Memory B cell (primary cell): ENCODE measurements around the gene CEBPZ.
A peak's percentile ranks its signal among the peaks of the same experiment; 100 is the strongest.
"Not testable (repeated sequence)": the region's sequence is repeated elsewhere in the genome, so short reads cannot be mapped to it uniquely, and the experiment has no call there.

Experiments
- ATAC-seq: fragments of 150-1000 bp; cut with Tn5 transposase; 2 replicates; pipeline ENCODE4 v1.10.0; 2021; ENCODE audit warnings: low read depth, mild to moderate bottlenecking, moderate library complexity
- DNase-seq, 2 donors: peaks; one replicate each; pipeline ENCODE4 v3.0.0; 2022; ENCODE audit warnings: low spot score in 2 of 2
- H3K27ac Mint-ChIP-seq: one replicate; pipeline ENCODE4 v1.8.0; 2022; ENCODE audit warnings: mild to moderate bottlenecking, moderate library complexity, mixed read lengths
- H3K27me3 Mint-ChIP-seq: one replicate; pipeline ENCODE4 v1.8.0; 2022; ENCODE audit warnings: mixed read lengths
- H3K36me3 Mint-ChIP-seq: one replicate; pipeline ENCODE4 v1.8.0; 2022; ENCODE audit warnings: mild to moderate bottlenecking, mixed read lengths
- H3K4me1 Mint-ChIP-seq: one replicate; pipeline ENCODE4 v1.8.0; 2022; ENCODE audit warnings: mixed read lengths
- H3K4me3 Mint-ChIP-seq: one replicate; pipeline ENCODE4 v1.8.0; 2022; ENCODE audit warnings: mild to moderate bottlenecking, moderate library complexity, mixed read lengths
- H3K9me3 Mint-ChIP-seq: one replicate; pipeline ENCODE4 v1.8.0; 2022; ENCODE audit warnings: mixed read lengths

Gene CEBPZ

DNA sequence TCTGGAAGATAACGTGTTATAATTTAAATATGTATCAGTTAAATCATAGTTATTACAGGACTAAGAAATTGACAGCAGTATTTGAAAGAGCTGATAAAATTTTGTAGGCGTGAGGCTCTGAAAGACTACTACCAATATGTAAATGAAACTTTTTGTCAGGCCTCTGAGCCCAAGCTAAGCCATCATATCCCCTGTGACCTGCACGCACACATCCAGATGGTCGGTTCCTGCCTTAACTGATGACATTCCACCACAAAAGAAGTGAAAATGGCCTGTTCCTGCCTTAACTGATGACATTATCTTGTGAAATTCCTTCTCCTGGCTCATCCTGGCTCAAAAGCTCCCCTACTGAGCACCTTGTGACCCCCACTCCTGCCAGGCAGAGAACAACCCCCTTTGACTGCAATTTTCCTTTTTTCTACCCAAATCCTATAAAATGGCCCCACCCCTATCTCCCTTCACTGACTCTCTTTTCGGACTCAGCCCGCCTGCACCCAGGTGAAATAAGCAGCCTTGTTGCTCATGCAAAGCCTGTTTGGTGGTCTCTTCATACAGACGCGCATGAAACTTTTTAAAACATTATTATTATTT lies 26.2 kb downstream of the CEBPZ start:
- H3K9me3 Mint-ChIP-seq = peaks cover 14% of the 10 kb centered on the region
- H3K4me3 Mint-ChIP-seq, H3K27me3 Mint-ChIP-seq, DNase-seq, ATAC-seq: not testable (repeated sequence)
- peak overlapping the region; percentile 47 for H3K27ac Mint-ChIP-seq
- peaks cover 14% of the 10 kb centered on the region for H3K4me1 Mint-ChIP-seq
- peaks cover 66% of the 10 kb centered on the region for H3K36me3 Mint-ChIP-seq

DNA sequence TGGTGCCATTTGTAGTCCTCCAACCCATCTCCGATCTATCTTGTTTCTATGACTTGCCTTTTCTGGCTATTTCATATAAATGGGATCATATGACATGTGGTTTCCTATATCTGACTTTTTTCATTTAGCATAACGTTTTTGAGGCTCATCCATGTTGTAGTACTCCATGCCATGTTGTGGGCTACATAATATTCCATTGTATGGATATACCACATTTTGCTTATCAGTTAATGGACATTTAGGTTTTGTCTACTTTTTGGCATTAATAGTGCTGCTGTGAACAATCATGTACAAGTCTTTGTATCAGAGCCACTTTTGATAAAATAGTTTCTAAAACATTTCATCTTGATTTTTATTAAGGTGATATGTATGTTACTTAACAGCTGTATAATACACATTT lies 27.7 kb downstream of the CEBPZ start:
- H3K9me3 Mint-ChIP-seq = peaks cover 13% of the 10 kb centered on the region
- H3K4me3 Mint-ChIP-seq = no peak overlapping the region
- peaks cover 16% of the 10 kb centered on the region for H3K4me1 Mint-ChIP-seq
- peaks cover 52% of the 10 kb centered on the region for H3K36me3 Mint-ChIP-seq
- no peak for DNase-seq
- H3K27me3 Mint-ChIP-seq = no peaks in the 10 kb centered on the region
- H3K27ac Mint-ChIP-seq = no peak overlapping the region
- ATAC-seq = no peak

DNA sequence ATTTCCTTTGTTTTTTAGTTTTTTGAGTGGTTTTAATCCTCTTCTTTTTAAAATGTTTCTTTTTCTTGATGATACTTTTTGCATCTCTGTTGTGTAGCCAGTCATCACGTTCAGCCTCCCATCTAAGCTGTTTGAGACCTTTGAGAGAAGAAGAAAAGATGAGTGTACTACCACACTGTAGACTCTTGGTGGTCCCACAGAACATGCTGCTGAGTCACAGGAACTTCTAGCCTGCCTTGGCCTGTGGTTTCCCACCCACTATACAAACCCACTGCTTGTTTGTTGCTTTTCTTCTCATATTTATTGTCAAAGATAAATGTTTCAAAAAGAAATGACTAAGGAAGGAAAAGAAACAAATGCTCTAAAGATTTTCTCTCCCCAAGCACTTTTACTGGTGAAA lies 29.6 kb downstream of the CEBPZ start:
- Mint-ChIP-seq H3K27me3 (no peaks in the 10 kb centered on the region), H3K9me3 (peaks cover 3% of the 10 kb centered on the region), H3K4me3 (no peak overlapping the region), H3K36me3 (peaks cover 32% of the 10 kb centered on the region), H3K4me1 (peaks cover 11% of the 10 kb centered on the region), H3K27ac (peak overlapping the region; percentile 70)
- DNase-seq (no peak), ATAC-seq (no peak)

DNA sequence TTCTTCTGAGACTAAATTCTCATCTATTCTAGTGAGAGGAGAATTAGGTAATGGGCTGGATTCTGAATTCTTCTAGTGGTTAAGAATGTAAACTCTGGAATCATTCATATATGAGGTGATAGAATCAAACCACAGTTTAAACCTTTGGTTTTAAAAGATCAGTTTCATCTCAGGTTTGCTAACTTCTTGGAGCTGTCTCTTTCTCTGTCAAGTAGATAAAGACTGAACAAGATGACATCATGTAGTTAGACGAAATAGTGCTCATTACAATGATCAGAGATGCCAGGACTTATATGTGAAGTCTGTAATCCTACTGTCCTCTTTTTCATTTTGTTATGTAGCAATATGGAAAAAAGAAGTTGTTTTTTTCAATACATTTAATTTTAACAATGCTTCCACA lies 30.2 kb downstream of the CEBPZ start:
- Mint-ChIP-seq H3K9me3 (peaks cover 2% of the 10 kb centered on the region), H3K4me3 (no peak overlapping the region), H3K27me3 (no peaks in the 10 kb centered on the region), H3K36me3 (peaks cover 31% of the 10 kb centered on the region), H3K27ac (no peak overlapping the region), H3K4me1 (peaks cover 11% of the 10 kb centered on the region)
- DNase-seq (no peak), ATAC-seq (no peak)

DNA sequence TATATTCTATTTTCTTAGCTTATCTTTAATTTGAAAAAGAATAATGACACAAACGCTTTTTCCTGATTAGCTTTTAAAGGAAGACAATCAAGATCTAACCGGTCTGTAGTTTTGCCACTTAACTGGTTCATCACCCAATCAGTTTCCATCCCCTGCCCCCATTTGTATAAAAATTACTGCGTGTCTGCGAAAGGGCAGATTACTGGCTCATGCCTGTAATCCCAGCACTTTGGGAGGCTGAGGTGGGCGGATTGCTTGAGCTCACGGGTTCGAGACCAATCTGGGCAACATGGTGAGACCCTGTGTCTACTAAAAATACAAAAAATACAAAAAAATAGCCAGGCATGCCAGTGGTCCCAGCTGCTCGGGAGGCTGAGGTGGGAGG lies 32.7 kb downstream of the CEBPZ start:
- ATAC-seq = no peak
- Mint-ChIP-seq H3K27me3 (no peaks in the 10 kb centered on the region), H3K4me1 (peaks cover 10% of the 10 kb centered on the region), H3K4me3 (no peak overlapping the region), H3K27ac (no peak overlapping the region), H3K36me3 (peaks cover 12% of the 10 kb centered on the region), H3K9me3 (peaks cover 1% of the 10 kb centered on the region)
- DNase-seq = no peak

DNA sequence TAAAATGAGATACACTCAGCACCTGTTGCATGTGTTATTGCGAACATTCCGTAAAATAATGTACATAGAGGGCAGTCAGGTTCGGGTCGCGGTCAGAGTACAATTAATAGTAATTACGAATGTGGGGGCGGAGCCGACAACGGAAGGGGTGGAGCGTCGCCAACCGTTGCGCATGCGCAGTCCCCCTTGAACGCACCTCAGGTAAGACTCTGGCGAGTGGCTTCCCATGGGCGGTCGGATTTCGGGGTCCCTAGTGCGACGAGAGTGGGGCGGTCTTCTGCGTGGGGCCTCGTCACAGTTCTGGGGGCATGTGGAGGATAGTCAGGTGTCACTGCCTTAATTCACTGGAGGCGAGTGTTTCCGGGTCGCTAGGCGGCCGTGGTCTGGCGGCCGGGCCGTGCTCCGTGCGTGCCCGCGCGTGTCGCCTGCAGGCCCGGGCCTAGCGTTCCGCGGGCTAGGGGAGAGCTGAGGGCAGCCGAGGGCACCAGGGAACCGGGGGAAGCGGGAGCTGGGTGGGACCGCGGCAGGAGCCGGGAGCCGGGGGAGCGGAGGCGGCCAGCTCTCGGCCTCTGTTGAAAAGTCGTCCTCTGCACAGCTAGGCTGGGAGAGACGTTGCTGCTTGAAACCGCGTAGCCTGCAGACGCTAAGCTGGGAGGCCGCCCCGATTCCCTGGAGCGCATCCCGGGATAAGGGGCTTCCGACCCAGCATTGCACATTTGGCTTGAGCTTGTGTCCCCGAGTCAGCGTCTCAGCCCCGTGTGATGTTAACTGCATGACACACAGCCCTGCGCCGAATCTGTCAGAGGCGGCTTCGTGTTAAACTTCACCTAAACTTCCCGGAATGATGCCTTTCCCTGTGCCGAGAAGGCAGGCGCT lies 34.8 kb downstream of the CEBPZ start, which contains the start of gene CEBPZOS:
TSS of gene CEBPZOS (plus strand) at position 177 of the 876 bp plus-strand sequence. CDS start 3,209 bp downstream, outside the sequence.
- Mint-ChIP-seq H3K4me3 (peak within 1 kb of the TSS; percentile 100), H3K9me3 (no peaks in the 10 kb centered on the region), H3K4me1 (peaks cover 8% of the 10 kb centered on the region), H3K27ac (peak within 1 kb of the TSS; percentile 98), H3K36me3 (peaks cover 1% of the 10 kb centered on the region), H3K27me3 (no peaks in the 10 kb centered on the region)
- DNase-seq (peak; percentile 92 to 95), ATAC-seq (peak; percentile 87)

DNA sequence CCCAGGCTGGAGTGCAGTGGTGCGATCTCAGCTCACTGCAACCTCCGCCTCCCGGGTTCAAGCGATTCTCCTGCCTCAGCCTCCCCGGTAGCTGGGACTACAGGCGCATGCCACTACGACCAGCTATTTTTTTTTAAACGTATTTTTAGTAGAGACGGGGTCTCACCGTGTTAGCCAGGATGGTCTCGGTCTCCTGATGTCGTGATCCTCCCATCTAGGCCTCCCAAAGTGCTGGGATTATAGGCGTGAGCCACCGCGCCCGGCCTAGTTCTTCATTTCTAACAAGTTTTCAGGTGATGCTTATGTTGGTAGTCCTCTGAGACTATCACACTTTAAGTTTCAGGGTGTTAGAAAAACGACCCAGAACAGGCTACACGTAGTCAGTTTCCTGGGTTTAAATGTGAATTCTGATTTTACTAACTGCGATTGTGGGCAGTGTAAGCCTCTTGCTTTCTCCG lies 35.5 kb downstream of the CEBPZ start:
- not testable (repeated sequence) for DNase-seq, H3K4me1 Mint-ChIP-seq, H3K27me3 Mint-ChIP-seq, H3K36me3 Mint-ChIP-seq, H3K9me3 Mint-ChIP-seq, ATAC-seq
- peak overlapping the region; percentile 98 for H3K27ac Mint-ChIP-seq
- H3K4me3 Mint-ChIP-seq = peak overlapping the region; percentile 100

DNA sequence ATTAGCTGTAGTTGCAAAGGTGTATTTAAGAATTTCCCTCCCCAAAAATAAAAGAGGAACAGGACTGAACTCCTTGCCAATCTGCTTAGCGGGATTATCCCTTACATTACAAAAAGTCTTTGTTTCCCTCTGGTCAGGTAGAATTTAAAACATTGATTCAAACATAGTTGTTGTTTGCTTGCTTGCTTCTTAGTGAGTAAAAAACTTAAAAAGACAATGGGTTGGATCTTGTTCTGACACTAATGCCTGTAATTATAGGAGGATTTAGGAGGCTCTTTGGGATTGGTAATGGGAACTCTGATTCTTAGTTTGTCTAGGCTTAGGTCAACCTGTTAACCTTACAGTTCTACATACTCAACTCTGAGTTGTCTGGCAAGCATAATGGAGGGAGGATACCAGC lies 38.8 kb downstream of the CEBPZ start:
- Mint-ChIP-seq H3K4me1 (peaks cover 5% of the 10 kb centered on the region), H3K27me3 (peaks cover 4% of the 10 kb centered on the region), H3K27ac (no peak overlapping the region), H3K4me3 (no peak overlapping the region), H3K9me3 (no peaks in the 10 kb centered on the region), H3K36me3 (peaks cover 1% of the 10 kb centered on the region)
- DNase-seq (no peak), ATAC-seq (no peak)

DNA sequence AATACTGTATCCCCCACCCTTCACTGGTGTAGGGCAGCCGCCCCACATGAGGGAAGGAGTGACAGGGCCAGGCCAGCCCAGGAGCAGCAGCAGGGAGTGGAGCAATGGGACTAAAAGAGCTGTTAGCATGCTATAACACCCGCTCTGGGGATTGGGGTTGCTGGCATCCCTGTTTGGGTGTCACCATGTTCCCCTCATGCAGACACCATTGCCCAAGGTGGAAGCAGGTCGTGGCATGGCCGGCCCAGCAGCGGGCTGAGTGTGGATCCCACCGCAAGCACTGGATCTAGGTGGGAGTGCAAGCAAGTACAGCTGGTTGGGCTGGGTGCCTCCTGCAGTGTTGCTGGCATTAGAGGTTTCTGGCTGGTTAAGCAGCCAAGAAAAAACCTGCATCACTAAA lies 39.6 kb downstream of the CEBPZ start:
- H3K27me3 Mint-ChIP-seq = peaks cover 4% of the 10 kb centered on the region
- peaks cover 1% of the 10 kb centered on the region for H3K36me3 Mint-ChIP-seq
- H3K27ac Mint-ChIP-seq = no peak overlapping the region
- no peaks in the 10 kb centered on the region for H3K9me3 Mint-ChIP-seq
- ATAC-seq (no peak), DNase-seq (no peak)
- peaks cover 3% of the 10 kb centered on the region for H3K4me1 Mint-ChIP-seq
- no peak overlapping the region for H3K4me3 Mint-ChIP-seq

DNA sequence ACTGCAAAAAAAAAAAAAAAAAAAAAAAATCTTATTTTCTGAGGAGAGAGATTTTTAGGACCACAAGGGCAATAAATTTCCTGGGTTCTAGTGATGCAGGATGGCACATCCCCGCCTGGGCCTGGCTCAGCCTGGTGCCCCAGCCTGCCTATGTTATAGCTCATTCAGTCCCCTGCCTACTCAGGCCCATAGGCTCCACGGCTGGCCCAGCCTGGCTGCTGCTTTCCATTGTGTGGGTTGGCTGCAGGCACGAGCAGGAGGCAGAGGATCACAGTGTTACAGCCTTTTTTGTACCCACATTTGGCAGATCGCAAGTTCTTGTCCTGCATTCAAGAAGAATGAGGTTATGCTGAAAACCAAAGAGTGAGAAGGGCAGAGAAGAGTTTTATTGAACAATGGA lies 40.1 kb downstream of the CEBPZ start:
- ATAC-seq = no peak
- no peak overlapping the region for H3K4me3 Mint-ChIP-seq
- peaks cover 2% of the 10 kb centered on the region for H3K4me1 Mint-ChIP-seq
- DNase-seq = no peak
- H3K27ac Mint-ChIP-seq = no peak overlapping the region
- H3K27me3 Mint-ChIP-seq = peaks cover 4% of the 10 kb centered on the region
- H3K36me3 Mint-ChIP-seq = no peaks in the 10 kb centered on the region
- no peaks in the 10 kb centered on the region for H3K9me3 Mint-ChIP-seq

DNA sequence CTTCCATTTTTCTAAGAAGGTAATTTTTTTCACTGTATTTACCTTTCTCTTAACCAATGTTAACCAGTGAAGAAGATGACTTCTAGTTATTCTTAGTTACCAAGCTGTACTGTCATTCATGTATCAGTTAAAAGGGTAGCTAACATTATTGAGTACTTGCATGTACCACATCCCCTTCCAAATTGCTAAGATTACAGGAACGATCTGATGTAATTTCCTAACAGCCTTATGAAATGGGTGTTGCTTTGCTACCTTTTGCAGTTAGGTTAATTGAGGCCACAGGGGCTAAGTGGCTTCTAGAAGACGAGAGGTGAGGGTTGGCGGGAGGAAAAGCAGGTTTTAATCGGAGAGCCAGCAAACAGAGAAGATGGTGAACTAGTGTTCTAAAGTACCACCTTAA lies 41.1 kb downstream of the CEBPZ start:
- H3K27ac Mint-ChIP-seq = no peak overlapping the region
- no peak for DNase-seq

DNA sequence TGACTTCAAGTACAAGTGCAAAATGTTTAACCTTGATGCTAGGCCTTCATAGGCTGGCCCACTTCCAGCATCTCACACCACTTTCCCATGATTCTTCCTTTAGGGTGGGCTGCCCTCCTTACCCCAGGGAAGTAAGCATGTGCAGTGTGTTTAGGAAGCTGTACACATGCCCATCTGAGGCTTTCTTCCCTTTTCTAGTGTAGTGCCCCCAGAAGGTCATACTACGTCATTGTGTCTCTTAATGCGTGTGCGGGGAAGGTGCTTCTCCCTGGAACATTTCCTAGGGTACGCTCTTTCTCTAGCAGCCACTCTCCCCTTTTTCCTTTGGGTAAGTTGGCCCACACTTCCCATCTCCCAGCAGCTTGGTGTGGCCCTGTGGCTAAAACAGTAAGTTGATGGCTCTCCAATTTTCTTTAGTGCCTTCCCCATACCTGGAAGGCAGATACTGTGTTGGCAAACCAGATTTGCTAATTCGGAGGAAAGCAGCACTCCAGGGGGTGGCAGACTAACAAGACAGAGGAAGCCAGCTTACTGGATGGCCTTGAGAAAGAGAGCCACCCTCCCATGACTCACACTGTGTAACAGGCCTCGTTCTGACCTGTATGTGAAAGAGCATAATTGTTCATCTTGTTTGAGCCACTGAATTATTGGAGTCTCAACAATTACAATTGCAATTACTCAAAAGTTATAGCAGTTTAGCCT lies 41.8 kb downstream of the CEBPZ start:
- Mint-ChIP-seq H3K27me3 (peaks cover 4% of the 10 kb centered on the region), H3K27ac (no peak overlapping the region), H3K9me3 (no peaks in the 10 kb centered on the region), H3K4me1 (no peaks in the 10 kb centered on the region), H3K4me3 (no peak overlapping the region), H3K36me3 (no peaks in the 10 kb centered on the region)
- DNase-seq (no peak), ATAC-seq (no peak)

More for the DNA sequence above, 41.1 kb downstream of the CEBPZ start:
- H3K4me1 Mint-ChIP-seq = no peaks in the 10 kb centered on the region
- peaks cover 4% of the 10 kb centered on the region for H3K27me3 Mint-ChIP-seq
- H3K9me3 Mint-ChIP-seq = no peaks in the 10 kb centered on the region
- H3K36me3 Mint-ChIP-seq = no peaks in the 10 kb centered on the region
- no peak for ATAC-seq
- no peak overlapping the region for H3K4me3 Mint-ChIP-seq

DNA sequence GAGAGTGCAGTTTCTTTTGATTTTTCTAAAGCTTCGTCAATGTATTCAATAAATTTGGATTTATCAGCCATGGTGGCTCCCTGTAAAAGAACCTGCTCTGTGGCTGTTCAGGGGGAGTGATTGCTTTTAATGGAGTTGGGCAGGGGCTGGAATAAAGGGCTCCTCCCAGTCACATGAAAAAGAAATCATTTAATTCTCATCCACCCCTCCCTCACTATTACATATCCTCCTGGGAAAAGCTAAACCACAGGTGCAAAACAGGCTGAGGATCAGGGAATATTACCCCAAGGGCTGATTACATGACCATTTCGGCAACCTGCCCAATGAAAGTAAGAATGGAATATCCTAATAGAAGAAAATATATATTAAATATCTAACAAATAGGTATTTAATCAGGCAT lies 42.8 kb downstream of the CEBPZ start, which contains the start of gene SULT6B1:
TSS of gene SULT6B1 (minus strand) at position 101 of the 400 bp plus-strand sequence. CDS start at position 71, 30 bp downstream.
- peaks cover 4% of the 10 kb centered on the region for H3K27me3 Mint-ChIP-seq
- H3K4me1 Mint-ChIP-seq = no peaks in the 10 kb centered on the region
- H3K4me3 Mint-ChIP-seq = no peak within 1 kb of the TSS
- no peak within 1 kb of the TSS for H3K27ac Mint-ChIP-seq
- ATAC-seq = no peak
- DNase-seq = no peak
- no peaks in the 10 kb centered on the region for H3K36me3 Mint-ChIP-seq
- no peaks in the 10 kb centered on the region for H3K9me3 Mint-ChIP-seq
